K562 (cell line): ENCODE data around the gene MMS19. TPM values are rescaled to one million over a fixed set of nuclear protein-coding genes. Genes with fewer than 3 reads are reported as not detected.

ENCODE experiments used
- ATAC-seq: fragments of 200-7000 bp; cut with Tn5 transposase; 3 replicates; pipeline ENCODE4 v1.9.1; 2020; ENCODE audit warnings: moderate library complexity
- BruUV-seq: library from RNA; stranded (reverse); fragments of 400-500 nt; replicated peaks from 2 replicates; lab custom pipeline; 2021; lab: Mats Ljungman, UMichigan
- CTCF ChIA-PET: fragments of 300-600 bp; formaldehyde crosslinking; extraction: SDS; loops from one replicate; lab custom pipeline; 2021; ENCODE audit warnings: low intra/inter-chr PET ratio; lab: Yijun Ruan, JAX
- POLR2A ChIA-PET: fragments of 300-600, 350-650 bp; sonication (Branson Sonifier 250); formaldehyde crosslinking; extraction: SDS; loops from one replicate; lab custom pipeline; 2021; ENCODE audit warnings: antibody characterized with exemption, inconsistent platforms; lab: Yijun Ruan, JAX
- DNase-seq, 4 experiments: peaks; one replicate each; pipeline versions ENCODE4 v3.0.0 to v3.0.0-alpha.2; 2011 to 2018; ENCODE audit warnings: low spot score in 3 of 4, mixed read lengths in 3 of 4; ENCODE audit errors: extremely low read depth in 1 of 4
- FAIRE-seq: peaks from 2 replicates; lab custom pipeline; 2011; peaks lifted over from hg19 to GRCh38; lab: Jason Lieb, UNC
- H2AFZ ChIP-seq: 2 replicates; pipeline ENCODE4 v1.6.0; 2011; ENCODE audit warnings: low read depth, low read length, control low read depth, inconsistent platforms
- H3K27ac ChIP-seq: fragments of 200-600 bp; 3 replicates; pipeline ENCODE4 v1.8.0; 2011; ENCODE audit warnings: low read depth, mild to moderate bottlenecking, control low read depth, inconsistent platforms, low read length, moderate library complexity, mixed read lengths; ENCODE audit errors: extremely low read depth
- H3K27me3 ChIP-seq, 2 experiments: fragments of 300-600 bp in 1 of 2; 2 replicates in 1 of 2; 3 replicates in 1 of 2; pipeline versions ENCODE4 v1.6.0 to v1.8.0; 2011; ENCODE audit warnings: inconsistent platforms in 2 of 2, low read length in 2 of 2, mild to moderate bottlenecking in 1 of 2, mixed read lengths in 1 of 2, moderate library complexity in 1 of 2; ENCODE audit not compliant: control insufficient read depth in 2 of 2, insufficient read depth in 2 of 2
- H3K36me3 ChIP-seq: fragments of 300-600 bp; 3 replicates; pipeline ENCODE4 v1.8.0; 2011; ENCODE audit warnings: mild to moderate bottlenecking, low read length, inconsistent platforms; ENCODE audit not compliant: control insufficient read depth, insufficient read depth
- H3K4me1 ChIP-seq, 2 experiments: fragments of 200-600 bp in 1 of 2; replicated peaks in 1 of 2; 2 replicates in 1 of 2; 3 replicates in 1 of 2; pipeline versions ENCODE4 v1.5.1 to v1.8.0; 2011; ENCODE audit warnings: inconsistent platforms in 2 of 2, low read length in 2 of 2, mild to moderate bottlenecking in 1 of 2, mixed read lengths in 1 of 2, moderate library complexity in 1 of 2; ENCODE audit not compliant: control insufficient read depth in 2 of 2, insufficient read depth in 2 of 2
- H3K4me2 ChIP-seq: 2 replicates; pipeline ENCODE4 v1.6.1; 2011; ENCODE audit warnings: low read length, control low read depth, inconsistent platforms, mixed read lengths; ENCODE audit not compliant: insufficient read depth
- H3K4me3 ChIP-seq: fragments of 200-600 bp; sonication (generic), shearing (Covaris generic); 2 replicates; pipeline ENCODE4 v1.5.1; 2016; ENCODE audit warnings: control low read depth, inconsistent platforms
- H3K79me2 ChIP-seq: fragments of 200-600 bp; 3 replicates; pipeline ENCODE4 v1.8.0; 2011; ENCODE audit warnings: low read length, inconsistent platforms; ENCODE audit not compliant: control insufficient read depth, insufficient read depth
- H3K9ac ChIP-seq, 2 experiments: 2 replicates each; pipeline versions ENCODE4 v1.6.0 to v1.6.1; 2011; ENCODE audit warnings: low read depth in 2 of 2, low read length in 2 of 2, control low read depth in 1 of 2, inconsistent platforms in 1 of 2, mild to moderate bottlenecking in 1 of 2, mixed read lengths in 1 of 2; ENCODE audit not compliant: insufficient read depth in 1 of 2
- H3K9me1 ChIP-seq: one replicate; pipeline ENCODE4 v1.6.0; 2011; ENCODE audit warnings: inconsistent platforms, mild to moderate bottlenecking, low read length, moderate library complexity; ENCODE audit not compliant: control insufficient read depth, insufficient read depth
- H3K9me3 ChIP-seq: replicated peaks from 2 replicates; pipeline ENCODE4 v1.5.1; 2011; ENCODE audit warnings: low read depth, low read length, inconsistent platforms; ENCODE audit not compliant: control insufficient read depth, insufficient read depth
- H4K20me1 ChIP-seq: replicated peaks from 2 replicates; pipeline ENCODE4 v1.6.1; 2011; ENCODE audit warnings: low read length, inconsistent platforms, mixed read lengths; ENCODE audit not compliant: control insufficient read depth, insufficient read depth
- CEBPG ChIP-seq, 3 experiments: fragments of 200-800 bp in 1 of 3; sonication (Bioruptor generic) in 1 of 3; sonication (generic) in 1 of 3; formaldehyde crosslinking in 1 of 3; IDR thresholded peaks in 2 of 3; conservative IDR thresholded peaks in 1 of 3; 2 replicates each; pipeline versions ENCODE4 v1.6.1 to v1.8.0; 2016 to 2022; ENCODE audit warnings: missing compliant biosample characterization in 2 of 3, missing genetic modification characterization in 2 of 3, mild to moderate bottlenecking in 1 of 3, missing genetic modification reagents in 1 of 3
- ETV5 ChIP-seq: sonication (generic); formaldehyde crosslinking; IDR thresholded peaks from 2 replicates; pipeline ENCODE4 v1.4.0; 2020; ENCODE audit warnings: low read depth, mild to moderate bottlenecking, missing genetic modification reagents
- GABPA ChIP-seq: fragments of 200-800 bp; sonication (Bioruptor generic); conservative IDR thresholded peaks from 2 replicates; pipeline ENCODE4 v1.6.1; 2016; ENCODE audit warnings: low read depth, missing genetic modification characterization, missing compliant biosample characterization
- NR2C1 ChIP-seq, 2 experiments: fragments of 450-650 bp; IDR thresholded peaks; 2 replicates each; pipeline ENCODE4 v1.6.1; 2017; ENCODE audit warnings: mild to moderate bottlenecking in 2 of 2, antibody characterized with exemption in 1 of 2, inconsistent platforms in 1 of 2, missing compliant biosample characterization in 1 of 2, missing genetic modification characterization in 1 of 2
- NR2C2 ChIP-seq, 2 experiments: fragments of 200-800 bp in 1 of 2; sonication (Bioruptor generic) in 1 of 2; sonication (generic) in 1 of 2; formaldehyde crosslinking in 1 of 2; IDR thresholded peaks; 2 replicates each; pipeline versions ENCODE4 v1.6.1 to v1.8.0; 2016 to 2022; ENCODE audit warnings: mild to moderate bottlenecking in 1 of 2, missing compliant biosample characterization in 1 of 2, missing genetic modification characterization in 1 of 2, missing genetic modification reagents in 1 of 2
- XRCC3 ChIP-seq: fragments of 450-650 bp; IDR thresholded peaks from 2 replicates; pipeline ENCODE4 v1.6.1; 2017; ENCODE audit warnings: mild to moderate bottlenecking, moderate library complexity
- ZNF232 ChIP-seq: sonication (generic); formaldehyde crosslinking; IDR thresholded peaks from 2 replicates; pipeline ENCODE4 v1.8.0; 2022; ENCODE audit warnings: mild to moderate bottlenecking, missing genetic modification reagents
- WGBS: fragments of 100-300 bp; shearing (Covaris generic); methylation state at CpG from one replicate; pipeline ENCODE4 v1.1.6; 2016; ENCODE audit warnings: low coverage, mixed read lengths; ENCODE audit not compliant: insufficient coverage; ENCODE audit errors: missing lambda C conversion rate; 5-methylcytosine and 5-hydroxymethylcytosine counted together
- in situ Hi-C: fragments of 300-500 bp; cut with MboI; formaldehyde crosslinking; loops from 4 replicates; pipeline ENCODE4 v1.15.0; 2018; ENCODE audit warnings: inconsistent platforms, mixed read lengths
- intact Hi-C: fragments of 100-400 bp; cut with micrococcal nuclease; formaldehyde crosslinking; loops from 2 replicates; pipeline ENCODE4 v1.14.2; 2022
- polyA plus RNA-seq, 8 experiments: library from polyadenylated mRNA; depleted of rRNA in 4 of 8; stranded (reverse) in 5 of 8; unstranded in 3 of 8; fragments of >200 nt; fragmentation: Nextera tagmentation in 2 of 8; fragmentation: Illumina TruSeq in 1 of 8; extraction: Ambion mirVana in 2 of 8; extraction: Trizol in 1 of 8; gene quantifications; 2 replicates each; pipeline versions ENCODE4 v1.2.1 to v1.2.3, GENCODE V29; 2011 to 2014; ENCODE audit warnings: inconsistent platforms in 1 of 8, missing spikeins in 1 of 8
- total RNA-seq, 7 experiments: library from RNA; depleted of rRNA in 6 of 7; stranded (reverse); fragments of >200 nt in 6 of 7; fragmentation: Illumina TruSeq in 2 of 7; extraction: Trizol in 2 of 7; gene quantifications; 2 replicates each; pipeline versions ENCODE4 v1.2.1 to v1.2.3, GENCODE V29; 2011 to 2021; ENCODE audit warnings: low replicate concordance in 1 of 7
- TF ChIP-seq, protein P1 (sequence below), 2 experiments: fragments of 450-650 bp; IDR thresholded peaks; 2 replicates each; pipeline ENCODE4 v1.6.1; 2016

Gene MMS19
- total and polyA plus RNA-seq, 9 of the 15 experiments (the other 6 are each of a cell fraction or from before 2014, with no cell fraction given), result 40.1 to 110 (median 62.9) TPM

DNA sequence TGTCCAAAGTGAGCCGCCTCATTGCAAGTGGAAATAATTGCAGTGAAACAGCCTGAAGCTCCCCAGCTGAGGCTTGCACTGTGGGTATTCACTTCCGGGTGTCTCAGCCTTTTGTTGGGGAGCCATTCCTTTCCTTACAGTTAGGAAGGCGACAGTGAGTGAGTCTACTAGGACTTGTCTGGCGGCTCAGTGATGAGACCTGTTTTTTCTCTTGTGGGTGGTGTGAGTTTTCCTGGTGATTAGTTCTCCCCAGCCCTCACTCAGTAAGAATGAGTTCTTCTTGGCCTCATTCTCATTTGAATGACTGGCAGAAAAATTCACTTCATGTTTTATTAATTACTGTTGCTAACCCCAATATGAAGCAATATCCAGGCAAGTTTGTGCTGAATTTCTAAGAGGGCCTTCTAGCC is 69.6 kb downstream of the MMS19 start:
- H3K9me1 ChIP-seq, result no peaks in the 10 kb centered on the region
- ChIA-PET CTCF (no interaction called here), POLR2A (interaction anchor here (0.7 to 1.7 kb wide), 5 partner anchors 10 to 31 kb away, joined by 3 to 6 read pairs (median 4); no protein-coding TSS in a partner anchor)
- peaks cover 46% of the 10 kb centered on the region for H3K79me2 ChIP-seq
- H3K4me3 ChIP-seq, result peak overlapping the region; percentile 90
- H3K9ac ChIP-seq, result peak overlapping the region; percentile 81 to 93; a peak in 3 of 4 replicates
- 37% methylated on average over 4 of the region's 4 CpGs for WGBS
- intact Hi-C loops (no loop called here), in situ Hi-C loops (no loop called here)
- peaks cover 6 to 12% of the 10 kb centered on the region in 2 experiments; a peak in 3 of 5 replicates for H3K4me1 ChIP-seq
- peaks cover 20% of the 10 kb centered on the region for H4K20me1 ChIP-seq
- no peak overlapping the region for H2AFZ ChIP-seq
- H3K36me3 ChIP-seq, result peaks cover 56% of the 10 kb centered on the region
- no peaks in the 10 kb centered on the region for H3K27me3 ChIP-seq
- no peak for ATAC-seq
- peak overlapping the region; percentile 99 for H3K4me2 ChIP-seq
- no peaks in the 10 kb centered on the region for H3K9me3 ChIP-seq
- TF ChIP-seq NR2C1 (IDR thresholded peaks at IDR 0.05) (peak; percentile 57), NR2C1 (tag; IDR thresholded peaks at IDR 0.05) (0 out of 2 replicates have a peak, but pooled peaks have one; percentile 30), NR2C2 (CRISPR knock-in tag; IDR thresholded peaks at IDR 0.05) (no peak), NR2C2 (tag; IDR thresholded peaks at IDR 0.05) (peak; percentile 54), CEBPG (CRISPR knock-in tag; IDR thresholded peaks at IDR 0.05) (no peak), CEBPG (tag; conservative IDR thresholded peaks at IDR 0.05 in 1 of 2, IDR thresholded peaks at IDR 0.05 in 1 of 2) (peak in 1 of 2 experiments; percentile 22; a peak in 1 of 4 replicates), ZNF232 (CRISPR knock-in tag) (no peak), XRCC3 (no peak), GABPA (tag) (0 out of 2 replicates have a peak, but pooled peaks have one; percentile 43), ETV5 (no peak)
- TF ChIP-seq, protein P1, sequence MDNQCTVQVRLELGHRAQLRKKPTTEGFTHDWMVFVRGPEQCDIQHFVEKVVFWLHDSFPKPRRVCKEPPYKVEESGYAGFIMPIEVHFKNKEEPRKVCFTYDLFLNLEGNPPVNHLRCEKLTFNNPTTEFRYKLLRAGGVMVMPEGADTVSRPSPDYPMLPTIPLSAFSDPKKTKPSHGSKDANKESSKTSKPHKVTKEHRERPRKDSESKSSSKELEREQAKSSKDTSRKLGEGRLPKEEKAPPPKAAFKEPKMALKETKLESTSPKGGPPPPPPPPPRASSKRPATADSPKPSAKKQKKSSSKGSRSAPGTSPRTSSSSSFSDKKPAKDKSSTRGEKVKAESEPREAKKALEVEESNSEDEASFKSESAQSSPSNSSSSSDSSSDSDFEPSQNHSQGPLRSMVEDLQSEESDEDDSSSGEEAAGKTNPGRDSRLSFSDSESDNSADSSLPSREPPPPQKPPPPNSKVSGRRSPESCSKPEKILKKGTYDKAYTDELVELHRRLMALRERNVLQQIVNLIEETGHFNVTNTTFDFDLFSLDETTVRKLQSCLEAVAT (IDR thresholded peaks at IDR 0.05), result no peak
- BruUV-seq, result no TSS peak
- peak in 1 of 4 experiments; percentile 24 for DNase-seq
- no peak for FAIRE-seq
- peak overlapping the region; percentile 89; the same call in 2 of the 3 replicates for H3K27ac ChIP-seq
